ENCODE results near the gene PKIB.

Gene PKIB

GRCh38 chr6:122671251-122671650, 61.0 kb downstream of the PKIB start:
- DNase-seq = no peak

GRCh38 chr6:122673343-122673961, 63.2 kb downstream of the PKIB start:
- DNase-seq = no peak

GRCh38 chr6:122676146-122676545, 65.9 kb downstream of the PKIB start:
- no peak for DNase-seq

- DNase-seq = no peak
These were observed 66.5 kb downstream of the PKIB start for GRCh38 chr6:122676688-122677087.

- no peak for DNase-seq
These were observed 67.2 kb downstream of the PKIB start for GRCh38 chr6:122677406-122677805.

GRCh38 chr6:122678841-122679240, 68.6 kb downstream of the PKIB start:
- no peak for DNase-seq

GRCh38 chr6:122681705-122682104, 71.5 kb downstream of the PKIB start:
- no peak for DNase-seq

- no peak for DNase-seq
These were observed 73.9 kb downstream of the PKIB start for GRCh38 chr6:122683989-122684651.

GRCh38 chr6:122692175-122692598, 82.0 kb downstream of the PKIB start:
- no peak for DNase-seq

GRCh38 chr6:122692807-122693580, 82.8 kb downstream of the PKIB start:
- no peak for DNase-seq

GRCh38 chr6:122694075-122694474, 83.9 kb downstream of the PKIB start:
- DNase-seq = no peak

GRCh38 chr6:122694602-122695001, 84.4 kb downstream of the PKIB start:
- DNase-seq = no peak

GRCh38 chr6:122695188-122695587, 85.0 kb downstream of the PKIB start:
- DNase-seq = no peak

GRCh38 chr6:122696079-122696478, 85.9 kb downstream of the PKIB start:
- DNase-seq = no peak

- DNase-seq = no peak
These were observed 86.6 kb downstream of the PKIB start for GRCh38 chr6:122696853-122697252.

GRCh38 chr6:122697458-122697857, 87.3 kb downstream of the PKIB start:
- DNase-seq = no peak

GRCh38 chr6:122701666-122702065, 91.5 kb downstream of the PKIB start:
- DNase-seq = no peak

GRCh38 chr6:122702841-122703240, 92.6 kb downstream of the PKIB start:
- no peak for DNase-seq

GRCh38 chr6:122704066-122704465, 93.9 kb downstream of the PKIB start:
- no peak for DNase-seq

GRCh38 chr6:122709922-122710512, 99.8 kb downstream of the PKIB start:
- DNase-seq = no peak

- DNase-seq = no peak
These were observed 100.9 kb downstream of the PKIB start for GRCh38 chr6:122710908-122711635.

- no peak for DNase-seq
These were observed 101.9 kb downstream of the PKIB start for GRCh38 chr6:122712093-122712447.

Measured in NCI-H748 treated with DMSO at 0.1 percent for 48 hours (cell line).